Tibial nerve (tissue), 3 donors: ENCODE results near the gene RABEP1.

Source experiments
- CTCF ChIP-seq, 5 experiments: fragments of 200-600 bp in 3 of 5; fragments of 450-650 bp in 2 of 5; sonication (generic) in 3 of 5; IDR thresholded peaks; one replicate each; pipeline ENCODE4 v1.5.1; 2016 to 2019; ENCODE audit warnings: antibody characterized with exemption in 5 of 5, mild to moderate bottlenecking in 3 of 5, moderate library complexity in 2 of 5
- POLR2A ChIP-seq, 2 donors: fragments of 450-650 bp; IDR thresholded peaks; one replicate each; pipeline ENCODE4 v1.6.1; 2017; ENCODE audit warnings: antibody characterized with exemption in 2 of 2, mild to moderate bottlenecking in 2 of 2, moderate library complexity in 2 of 2

- TF ChIP-seq CTCF (IDR thresholded peaks at IDR 0.05) (no peak), POLR2A (IDR thresholded peaks at IDR 0.05) (no peak)
Measured at GRCh38 chr17:5283571-5284315, 1.7 kb downstream of the RABEP1 start.
